Colonic mucosa (tissue), 4 donors: ENCODE results near the gene GRM7. TPM values are rescaled to one million over a fixed set of nuclear protein-coding genes. Genes with fewer than 3 reads are reported as not detected.

ENCODE experiments used
- DNase-seq: peaks from one replicate; pipeline ENCODE4 v3.0.0-alpha.2; 2020
- H3K27ac ChIP-seq: fragments of 200-600 bp; one replicate; pipeline ENCODE4 v1.8.0; 2021
- H3K27me3 ChIP-seq: fragments of 200-600 bp; one replicate; pipeline ENCODE4 v1.8.0; 2021
- H3K36me3 ChIP-seq: fragments of 200-600 bp; one replicate; pipeline ENCODE4 v1.8.0; 2021
- H3K4me1 ChIP-seq: fragments of 200-600 bp; one replicate; pipeline ENCODE4 v1.8.0; 2021; ENCODE audit warnings: mild to moderate bottlenecking
- H3K4me3 ChIP-seq: fragments of 200-600 bp; one replicate; pipeline ENCODE4 v1.8.0; 2021
- H3K9ac ChIP-seq, 2 donors: one replicate each; pipeline ENCODE4 v1.7.0; 2013; ENCODE audit warnings: control low read depth in 2 of 2, low read depth in 2 of 2, low read length in 2 of 2
- H3K9me3 ChIP-seq: fragments of 200-600 bp; one replicate; pipeline ENCODE4 v1.8.0; 2021
- CTCF ChIP-seq: fragments of 200-600 bp; IDR thresholded peaks from one replicate; pipeline ENCODE4 v1.8.0; 2022; ENCODE audit warnings: antibody characterized with exemption, mild to moderate bottlenecking
- intact Hi-C: fragments of 100-400 bp; cut with DNase I; formaldehyde crosslinking; loops from one replicate; pipeline ENCODE4 v1.14.1; 2022
- total RNA-seq, 2 donors: library from RNA; stranded (reverse); fragmentation: NEBNext Ultra II Directional in 1 of 2; extraction: Animal tissue kit (Norgen Biotek cat#: 25700) in 1 of 2; gene quantifications; one replicate each; pipeline ENCODE4 v1.2.1, GENCODE V29; 2021
- donor health status: healthy.
- donor health status: DM: no; HTN: no; CAD: no.
- donor health status: DM: no; HTN: no; CAD: no.

The GRM7 gene
- total RNA-seq, 2 donors from 2014 or later: 0.15 to 0.66 TPM

GRCh38 chr3:7506606-7507180 is 645.8 kb downstream of the GRM7 start:
- Histone ChIP-seq H3K9me3 (no peaks in the 10 kb centered on the region), H3K4me1 (no peaks in the 10 kb centered on the region), H3K27me3 (no peaks in the 10 kb centered on the region), H3K9ac (no peak overlapping the region), H3K4me3 (no peak overlapping the region), H3K27ac (no peak overlapping the region), H3K36me3 (no peaks in the 10 kb centered on the region)
- no peak for TF ChIP-seq CTCF
- no peak for DNase-seq
- intact Hi-C loops: no loop called here

GRCh38 chr3:7508821-7509220 is 647.9 kb downstream of the GRM7 start:
- Histone ChIP-seq H3K4me3 (no peak overlapping the region), H3K27me3 (no peaks in the 10 kb centered on the region), H3K27ac (no peak overlapping the region), H3K36me3 (no peaks in the 10 kb centered on the region), H3K9me3 (no peaks in the 10 kb centered on the region), H3K9ac (no peak overlapping the region), H3K4me1 (no peaks in the 10 kb centered on the region)
- no peak for TF ChIP-seq CTCF
- DNase-seq: no peak
- intact Hi-C loops: no loop called here

- Histone ChIP-seq H3K4me3 (no peak overlapping the region), H3K9ac (no peak overlapping the region), H3K36me3 (no peaks in the 10 kb centered on the region), H3K27me3 (no peaks in the 10 kb centered on the region), H3K4me1 (no peaks in the 10 kb centered on the region), H3K27ac (no peak overlapping the region), H3K9me3 (no peaks in the 10 kb centered on the region)
- no peak for TF ChIP-seq CTCF
- intact Hi-C loops: no loop called here
- DNase-seq: no peak
Observed at GRCh38 chr3:7512048-7512447, 651.1 kb downstream of the GRM7 start.

- Histone ChIP-seq H3K9me3 (no peaks in the 10 kb centered on the region), H3K27me3 (no peaks in the 10 kb centered on the region), H3K27ac (no peak overlapping the region), H3K4me3 (no peak overlapping the region), H3K4me1 (no peaks in the 10 kb centered on the region), H3K36me3 (no peaks in the 10 kb centered on the region), H3K9ac (no peak overlapping the region)
- intact Hi-C loops: no loop called here
- no peak for TF ChIP-seq CTCF
- DNase-seq: no peak
Observed at GRCh38 chr3:7518026-7518425, 657.1 kb downstream of the GRM7 start.

GRCh38 chr3:7518456-7518855 is 657.5 kb downstream of the GRM7 start:
- no peak overlapping the region for H3K9ac ChIP-seq
- H3K36me3 ChIP-seq: no peaks in the 10 kb centered on the region
- no peak for DNase-seq
- no peak for TF ChIP-seq CTCF
- no peaks in the 10 kb centered on the region for H3K27me3 ChIP-seq
- intact Hi-C loops: no loop called here
- H3K4me1 ChIP-seq: no peaks in the 10 kb centered on the region
- no peaks in the 10 kb centered on the region for H3K9me3 ChIP-seq
- H3K4me3 ChIP-seq: no peak overlapping the region
- no peak overlapping the region for H3K27ac ChIP-seq
